Measurements from ENCODE around the gene PEA15.

PEA15 gene, protein sequence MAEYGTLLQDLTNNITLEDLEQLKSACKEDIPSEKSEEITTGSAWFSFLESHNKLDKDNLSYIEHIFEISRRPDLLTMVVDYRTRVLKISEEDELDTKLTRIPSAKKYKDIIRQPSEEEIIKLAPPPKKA

DNA sequence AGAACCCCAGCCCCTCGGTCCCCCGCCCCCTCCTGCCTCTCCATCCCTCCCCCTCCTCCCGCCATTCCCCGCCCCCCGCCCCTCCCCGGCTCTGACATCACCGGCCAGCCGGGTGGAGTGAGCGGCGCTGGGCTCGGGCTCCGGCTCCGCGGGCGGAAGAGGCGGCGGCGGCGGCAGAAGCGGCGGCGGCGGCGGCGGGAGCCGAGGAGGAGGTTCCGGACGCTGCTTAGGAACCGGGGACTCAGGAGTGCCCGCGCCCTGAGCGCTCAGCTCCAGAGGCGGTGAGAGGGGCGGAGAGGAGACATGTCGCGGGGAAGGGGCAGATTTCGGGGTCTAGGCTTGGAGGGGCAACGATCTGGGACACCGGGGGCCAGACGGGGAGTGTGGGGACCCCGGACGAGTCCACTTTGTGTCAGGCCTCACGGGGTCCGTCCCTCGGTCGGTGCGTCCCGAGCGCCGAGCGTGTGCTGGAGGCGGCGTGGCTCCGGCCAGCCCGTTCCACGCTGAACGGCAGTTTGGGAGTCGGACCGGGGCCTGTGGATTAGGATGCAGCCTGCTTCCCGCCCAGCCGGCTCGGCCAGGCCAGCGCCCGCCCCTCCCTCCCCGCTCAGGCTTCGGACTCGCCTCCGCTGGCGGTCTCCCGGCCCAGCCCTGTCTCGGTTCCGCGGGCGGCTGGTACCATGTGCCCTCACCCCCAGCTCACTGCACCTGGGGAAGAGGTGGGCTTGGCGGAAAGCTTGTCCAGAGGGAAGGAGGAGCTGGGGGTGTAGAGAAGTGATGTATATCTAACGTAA, at the start of gene PEA15:
Gene PEA15 (plus strand): TSS at position 143 of the 794 bp plus-strand sequence. CDS start 6,161 bp downstream, outside the sequence.
- in situ Hi-C loops (cut with HindIII; ENCODE audit: low sequenced_read_pairs): no loop called here

DNA sequence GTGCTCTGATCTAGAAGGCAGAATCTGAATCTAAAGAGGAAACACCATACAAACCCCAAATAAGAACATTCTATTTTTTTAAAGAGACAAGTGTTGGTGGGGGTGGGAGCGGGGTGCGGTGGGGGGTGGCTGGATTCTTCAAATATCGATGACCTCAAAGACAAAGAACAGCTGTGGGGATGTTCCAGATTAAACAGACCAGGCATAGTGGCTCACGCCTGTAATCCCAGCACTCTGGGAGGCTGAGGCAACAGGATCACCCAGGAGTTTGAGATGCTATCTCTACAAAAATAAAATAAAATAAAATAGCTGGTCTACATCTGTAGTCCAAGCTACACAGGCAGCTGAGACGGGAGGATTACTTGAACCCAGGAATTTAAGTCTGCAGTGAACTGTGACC, 48.8 kb upstream of the PEA15 start:
- no peak overlapping the region for H3K4me3 ChIP-seq (ENCODE audit: low read depth, low read length)
- in situ Hi-C loops (cut with HindIII; ENCODE audit: low sequenced_read_pairs): no loop called here
- DNase-seq (ENCODE audit: low read depth): no peak
- TF ChIP-seq, protein P1, sequence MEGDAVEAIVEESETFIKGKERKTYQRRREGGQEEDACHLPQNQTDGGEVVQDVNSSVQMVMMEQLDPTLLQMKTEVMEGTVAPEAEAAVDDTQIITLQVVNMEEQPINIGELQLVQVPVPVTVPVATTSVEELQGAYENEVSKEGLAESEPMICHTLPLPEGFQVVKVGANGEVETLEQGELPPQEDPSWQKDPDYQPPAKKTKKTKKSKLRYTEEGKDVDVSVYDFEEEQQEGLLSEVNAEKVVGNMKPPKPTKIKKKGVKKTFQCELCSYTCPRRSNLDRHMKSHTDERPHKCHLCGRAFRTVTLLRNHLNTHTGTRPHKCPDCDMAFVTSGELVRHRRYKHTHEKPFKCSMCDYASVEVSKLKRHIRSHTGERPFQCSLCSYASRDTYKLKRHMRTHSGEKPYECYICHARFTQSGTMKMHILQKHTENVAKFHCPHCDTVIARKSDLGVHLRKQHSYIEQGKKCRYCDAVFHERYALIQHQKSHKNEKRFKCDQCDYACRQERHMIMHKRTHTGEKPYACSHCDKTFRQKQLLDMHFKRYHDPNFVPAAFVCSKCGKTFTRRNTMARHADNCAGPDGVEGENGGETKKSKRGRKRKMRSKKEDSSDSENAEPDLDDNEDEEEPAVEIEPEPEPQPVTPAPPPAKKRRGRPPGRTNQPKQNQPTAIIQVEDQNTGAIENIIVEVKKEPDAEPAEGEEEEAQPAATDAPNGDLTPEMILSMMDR (IDR thresholded peaks at IDR 0.05; ENCODE audit: low read depth, low read length, missing control alignments): no peak

More for the DNA sequence above, at the start of gene PEA15:
- TF ChIP-seq, protein P1 (IDR thresholded peaks at IDR 0.05; ENCODE audit: low read depth, low read length, missing control alignments): no peak
- peak within 1 kb of the TSS; percentile 96 for H3K4me3 ChIP-seq (ENCODE audit: low read depth, low read length)
- no peak for DNase-seq (ENCODE audit: low read depth)

DNA sequence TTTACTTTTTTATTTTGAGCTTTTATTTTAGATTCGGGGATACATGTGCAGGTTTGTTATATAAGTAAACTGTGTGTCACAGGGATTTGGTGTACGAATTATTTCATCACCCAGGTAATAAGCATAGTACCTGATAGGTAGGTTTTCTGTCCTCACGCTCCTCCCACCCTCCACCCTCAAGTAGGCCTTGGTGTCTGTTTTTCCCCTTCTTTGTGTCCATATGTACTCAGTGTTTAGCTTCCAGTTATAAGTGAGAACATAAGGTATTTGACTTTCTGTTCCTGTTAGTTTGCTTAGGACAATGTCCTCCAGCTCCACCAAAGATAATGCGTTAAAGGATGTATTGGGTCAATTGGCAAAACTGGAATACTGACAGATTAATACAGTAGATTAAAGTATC, 48.0 kb upstream of the PEA15 start:
- no peak overlapping the region for H3K4me3 ChIP-seq (ENCODE audit: low read depth, low read length)
- in situ Hi-C loops (cut with HindIII; ENCODE audit: low sequenced_read_pairs): no loop called here
- no peak for DNase-seq (ENCODE audit: low read depth)
- TF ChIP-seq, protein P1 (IDR thresholded peaks at IDR 0.05; ENCODE audit: low read depth, low read length, missing control alignments): no peak

DNA sequence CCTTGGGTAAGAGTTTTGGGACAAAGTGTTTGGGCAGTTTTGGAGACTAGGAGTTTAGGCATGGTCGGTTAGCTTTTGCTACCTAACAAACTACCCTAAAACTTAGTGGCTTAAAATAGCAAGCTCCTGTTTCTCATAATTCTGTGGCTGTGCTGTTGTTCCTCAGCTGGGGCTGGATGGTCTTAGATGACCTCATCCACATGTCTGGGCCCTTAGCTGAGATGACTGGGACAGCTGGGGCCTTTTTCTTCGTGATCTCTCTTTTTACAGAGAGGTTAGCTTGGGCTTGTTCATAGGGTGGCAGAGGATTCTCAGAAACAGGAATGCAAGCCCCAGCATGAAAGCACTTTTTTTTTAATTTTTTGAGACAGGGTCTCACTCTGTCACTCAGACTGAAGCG, 47.2 kb upstream of the PEA15 start:
- TF ChIP-seq, protein P1 (IDR thresholded peaks at IDR 0.05; ENCODE audit: low read depth, low read length, missing control alignments): no peak
- DNase-seq (ENCODE audit: low read depth): no peak
- in situ Hi-C loops (cut with HindIII; ENCODE audit: low sequenced_read_pairs): no loop called here
- no peak overlapping the region for H3K4me3 ChIP-seq (ENCODE audit: low read depth, low read length)

DNA sequence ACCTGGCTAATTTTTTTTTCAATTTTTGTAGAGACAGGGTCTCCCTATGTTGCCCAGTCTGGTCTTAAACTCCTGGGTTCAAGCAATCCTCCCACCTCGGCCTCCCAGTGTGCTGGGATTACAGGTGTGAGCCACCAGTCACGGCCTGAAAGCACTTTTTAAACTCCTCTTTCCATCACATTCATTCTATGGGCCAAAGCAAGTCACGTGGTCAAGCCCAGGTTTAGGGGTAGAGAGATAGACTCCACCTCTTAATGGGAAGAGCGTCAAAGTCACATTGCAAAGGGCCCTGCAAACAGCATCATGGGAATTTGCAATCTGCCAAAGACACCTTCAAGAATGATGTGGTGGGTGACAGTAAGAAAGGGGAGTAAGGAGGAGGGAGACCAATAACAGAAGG, 46.6 kb upstream of the PEA15 start:
- no peak overlapping the region for H3K4me3 ChIP-seq (ENCODE audit: low read depth, low read length)
- in situ Hi-C loops (cut with HindIII; ENCODE audit: low sequenced_read_pairs): no loop called here
- TF ChIP-seq, protein P1 (IDR thresholded peaks at IDR 0.05; ENCODE audit: low read depth, low read length, missing control alignments): no peak
- no peak for DNase-seq (ENCODE audit: low read depth)

DNA sequence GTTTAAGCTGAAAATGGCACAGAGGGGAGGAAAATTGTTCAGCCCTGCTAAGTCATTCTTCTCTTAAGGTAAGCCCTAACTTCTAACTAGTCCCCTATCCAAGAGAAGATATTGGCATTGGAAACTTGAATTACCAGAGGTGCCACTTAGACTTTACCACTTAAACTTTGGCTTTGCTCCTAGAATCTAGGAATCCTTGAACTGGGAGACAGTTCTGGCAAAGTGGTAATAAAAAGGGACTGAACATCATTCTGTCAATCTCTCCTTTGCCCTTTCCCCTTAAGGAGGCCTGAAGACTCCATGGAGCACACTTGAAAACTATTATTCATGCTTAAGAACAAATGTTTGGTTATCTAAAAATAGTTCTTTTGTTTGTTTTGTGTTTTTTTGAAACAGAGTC, 45.3 kb upstream of the PEA15 start:
- no peak overlapping the region for H3K4me3 ChIP-seq (ENCODE audit: low read depth, low read length)
- in situ Hi-C loops (cut with HindIII; ENCODE audit: low sequenced_read_pairs): no loop called here
- DNase-seq (ENCODE audit: low read depth): no peak
- TF ChIP-seq, protein P1 (IDR thresholded peaks at IDR 0.05; ENCODE audit: low read depth, low read length, missing control alignments): no peak

Measured in astrocyte of the cerebellum (primary cell).